Liver (tissue), 9 donors: Measurements from ENCODE around the gene PAN2. TPM values are rescaled to one million over a fixed set of nuclear protein-coding genes. Genes with fewer than 3 reads are reported as not detected.

Source experiments
- DNase-seq: peaks from one replicate; pipeline ENCODE4 v3.0.0-alpha.2; 2017; ENCODE audit warnings: low spot score
- H3K27ac ChIP-seq, 2 donors: one replicate each; pipeline ENCODE4 v1.7.0; 2013; ENCODE audit warnings: inconsistent platforms in 2 of 2, low read length in 2 of 2, control low read depth in 1 of 2, low read depth in 1 of 2, mild to moderate bottlenecking in 1 of 2
- H3K27me3 ChIP-seq, 4 donors: one replicate each; pipeline versions ENCODE4 v1.6.1 to v1.7.0; 2013; ENCODE audit warnings: low read length in 3 of 4, inconsistent platforms in 1 of 4, mild to moderate bottlenecking in 1 of 4, moderate library complexity in 1 of 4; ENCODE audit not compliant: control insufficient read depth in 4 of 4, insufficient read depth in 4 of 4
- H3K36me3 ChIP-seq, 4 donors: one replicate each; pipeline versions ENCODE4 v1.6.1 to v1.7.0; 2013; ENCODE audit warnings: low read length in 3 of 4, mild to moderate bottlenecking in 3 of 4, low read depth in 1 of 4, moderate library complexity in 1 of 4; ENCODE audit not compliant: control insufficient read depth in 4 of 4, insufficient read depth in 3 of 4
- H3K4me1 ChIP-seq, 4 donors: one replicate each; pipeline versions ENCODE4 v1.6.1 to v1.7.0; 2013; ENCODE audit warnings: low read length in 3 of 4, mild to moderate bottlenecking in 3 of 4, moderate library complexity in 1 of 4; ENCODE audit not compliant: control insufficient read depth in 4 of 4, insufficient read depth in 4 of 4
- H3K4me3 ChIP-seq, 3 donors: one replicate each; pipeline versions ENCODE4 v1.6.1 to v1.7.0; 2013; ENCODE audit warnings: low read length in 3 of 3, control low read depth in 1 of 3, low read depth in 1 of 3, mild to moderate bottlenecking in 1 of 3
- H3K9ac ChIP-seq, 2 donors: one replicate each; pipeline ENCODE4 v1.7.0; 2013; ENCODE audit warnings: low read length in 2 of 2, mild to moderate bottlenecking in 2 of 2, moderate library complexity in 2 of 2, control low read depth in 1 of 2, low read depth in 1 of 2
- H3K9me3 ChIP-seq, 4 donors: one replicate each; pipeline versions ENCODE4 v1.6.1 to v1.7.0; 2013; ENCODE audit warnings: low read length in 3 of 4; ENCODE audit not compliant: control insufficient read depth in 4 of 4
- ATF3 ChIP-seq: IDR thresholded peaks from 2 replicates; pipeline ENCODE4 v1.6.1; 2016; ENCODE audit warnings: antibody characterized with exemption
- CTCF ChIP-seq: fragments of 150-350 bp; IDR thresholded peaks from 2 replicates; pipeline ENCODE4 v1.5.1; 2017; ENCODE audit warnings: improper control_type of control experiment, low read depth, low read length; ENCODE audit not compliant: missing input control
- EGR1 ChIP-seq, 2 donors: IDR thresholded peaks; 2 replicates each; pipeline ENCODE4 v1.6.1; 2016 to 2018; ENCODE audit warnings: antibody characterized with exemption in 2 of 2, low read depth in 2 of 2
- FOXA1 ChIP-seq: IDR thresholded peaks from 2 replicates; pipeline ENCODE4 v1.6.1; 2016; ENCODE audit warnings: antibody characterized with exemption
- FOXA2 ChIP-seq: IDR thresholded peaks from 2 replicates; pipeline ENCODE4 v1.6.1; 2016; ENCODE audit warnings: antibody characterized with exemption
- GABPA ChIP-seq, 2 donors: IDR thresholded peaks in 1 of 2; conservative IDR thresholded peaks in 1 of 2; 2 replicates each; pipeline ENCODE4 v1.6.1; 2016; ENCODE audit warnings: antibody characterized with exemption in 2 of 2, mild to moderate bottlenecking in 1 of 2, moderate library complexity in 1 of 2
- HNF4A ChIP-seq, 2 donors: conservative IDR thresholded peaks; 2 replicates each; pipeline ENCODE4 v1.6.1; 2016; ENCODE audit warnings: antibody characterized with exemption in 2 of 2, mild to moderate bottlenecking in 2 of 2
- HNF4G ChIP-seq: IDR thresholded peaks from 2 replicates; pipeline ENCODE4 v1.6.1; 2016; ENCODE audit warnings: antibody characterized with exemption
- JUND ChIP-seq, 2 donors: IDR thresholded peaks; 2 replicates each; pipeline ENCODE4 v1.6.1; 2016; ENCODE audit warnings: antibody characterized with exemption in 2 of 2
- MAX ChIP-seq: IDR thresholded peaks from 2 replicates; pipeline ENCODE4 v1.6.1; 2016; ENCODE audit warnings: antibody characterized with exemption
- NR2F2 ChIP-seq: IDR thresholded peaks from 2 replicates; pipeline ENCODE4 v1.6.1; 2016; ENCODE audit warnings: antibody characterized with exemption
- RAD21 ChIP-seq, 2 donors: IDR thresholded peaks; 2 replicates each; pipeline ENCODE4 v1.6.1; 2016; ENCODE audit warnings: antibody characterized with exemption in 2 of 2, mild to moderate bottlenecking in 2 of 2
- REST ChIP-seq: IDR thresholded peaks from 2 replicates; pipeline ENCODE4 v1.6.1; 2016; ENCODE audit warnings: antibody characterized with exemption, mild to moderate bottlenecking
- RXRA ChIP-seq, 2 donors: IDR thresholded peaks; 2 replicates each; pipeline ENCODE4 v1.6.1; 2017 to 2018; ENCODE audit warnings: antibody characterized with exemption in 2 of 2, mild to moderate bottlenecking in 1 of 2
- TAF1 ChIP-seq: conservative IDR thresholded peaks from 2 replicates; pipeline ENCODE4 v1.6.1; 2016; ENCODE audit warnings: antibody characterized with exemption, mild to moderate bottlenecking
- ZBTB33 ChIP-seq: IDR thresholded peaks from 2 replicates; pipeline ENCODE4 v1.6.1; 2016; ENCODE audit warnings: antibody characterized with exemption
- WGBS: extraction: QIAGEN DNeasy Blood & Tissue Kit; methylation state at CpG from one replicate; pipeline ENCODE4 v1.1.7; 2013; 5-methylcytosine and 5-hydroxymethylcytosine counted together
- polyA plus RNA-seq, 2 donors: library from polyadenylated mRNA; stranded (reverse) in 1 of 2; unstranded in 1 of 2; fragments of 200-250 nt in 1 of 2; fragments of >200 nt in 1 of 2; fragmentation: Nextera tagmentation in 1 of 2; extraction: Ambion mirVana in 1 of 2; gene quantifications; one replicate each; pipeline versions ENCODE4 v1.2.1 to v1.2.3, GENCODE V29; 2013 to 2015
- total RNA-seq, 2 donors: library from RNA; depleted of rRNA; stranded (reverse); fragments of >200 nt; gene quantifications; one replicate each; pipeline ENCODE4 v1.2.3, GENCODE V29; 2014
- donor health status: healthy.
- donor health status: healthy.
- donor health status: healthy.
- donor health status: healthy.
- donor health status: healthy.

PAN2 gene
- total and polyA plus RNA-seq, 4 donors: 20.5 to 92.4 (median 27.7) TPM

GRCh38 chr12:56304276-56304675 is 29.5 kb downstream of the PAN2 start:
- TF ChIP-seq JUND (IDR thresholded peaks at IDR 0.05) (no peak), EGR1 (IDR thresholded peaks at IDR 0.05; ENCODE audit: low read depth in 2 of 2) (no peak), MAX (no peak), HNF4G (no peak), TAF1 (no peak), ZBTB33 (no peak), HNF4A (conservative IDR thresholded peaks at IDR 0.05) (no peak), REST (no peak), GABPA (IDR thresholded peaks at IDR 0.05 in 1 of 2, conservative IDR thresholded peaks at IDR 0.05 in 1 of 2) (no peak), CTCF (no peak), NR2F2 (no peak), FOXA2 (no peak), RAD21 (IDR thresholded peaks at IDR 0.05) (no peak), ATF3 (no peak), FOXA1 (no peak), RXRA (IDR thresholded peaks at IDR 0.05) (no peak)
- no peaks in the 10 kb centered on the region for H3K9me3 ChIP-seq
- H3K27ac ChIP-seq: no peak overlapping the region
- 95% methylated on average over 3 of the region's 3 CpGs for WGBS
- no peak overlapping the region for H3K9ac ChIP-seq
- H3K4me3 ChIP-seq: no peak overlapping the region
- DNase-seq: no peak
- no peaks in the 10 kb centered on the region for H3K27me3 ChIP-seq
- peaks cover 6 to 55% (median 41%) of the 10 kb centered on the region in 4 donors for H3K4me1 ChIP-seq
- peaks cover 0 to 8% (median 5%) of the 10 kb centered on the region in 4 donors for H3K36me3 ChIP-seq
